SK-N-SH treated with all-trans-retinoic acid at 6 μM for 48 hours (cell line): Measurements from ENCODE around the gene CXorf66.

Experiments
- ATAC-seq: fragments of 200-7000 bp; cut with Tn5 transposase; 3 replicates; pipeline ENCODE4 v1.9.1; 2020; ENCODE audit warnings: mild to moderate bottlenecking, moderate library complexity
- ARNTL ChIP-seq: fragments of 450-650 bp; formaldehyde crosslinking; IDR thresholded peaks from 2 replicates; pipeline ENCODE4 v1.5.0; 2020; ENCODE audit warnings: low read depth, mild to moderate bottlenecking, moderate library complexity, borderline replicate concordance
- BACH2 ChIP-seq: fragments of 250-450 bp; sonication (Bioruptor Pico); IDR thresholded peaks from 2 replicates; pipeline ENCODE4 v1.9.0; 2021; ENCODE audit warnings: mild to moderate bottlenecking, borderline replicate concordance
- CREB5 ChIP-seq: fragments of 250-450 bp; sonication (Bioruptor Pico); IDR thresholded peaks from 2 replicates; pipeline ENCODE4 v1.5.1; 2020; ENCODE audit warnings: low read depth, mild to moderate bottlenecking, moderate library complexity
- CSDC2 ChIP-seq: fragments of 250-450 bp; sonication (Bioruptor Pico); IDR thresholded peaks from 2 replicates; pipeline ENCODE4 v1.5.0; 2020; ENCODE audit warnings: mild to moderate bottlenecking, moderate library complexity
- GLIS3 ChIP-seq: fragments of 250-450 bp; sonication (Bioruptor Pico); IDR thresholded peaks from 2 replicates; pipeline ENCODE4 v1.5.0; 2020; ENCODE audit warnings: mild to moderate bottlenecking, moderate library complexity
- ISL1 ChIP-seq: fragments of 250-450 bp; sonication (Bioruptor Pico); IDR thresholded peaks from 2 replicates; pipeline ENCODE4 v2.1.2; 2022; ENCODE audit warnings: mild to moderate bottlenecking, moderate library complexity
- OSR1 ChIP-seq: fragments of 250-450 bp; sonication (Bioruptor Pico); IDR thresholded peaks from 2 replicates; pipeline ENCODE4 v1.8.0; 2022; ENCODE audit warnings: moderate library complexity, mild to moderate bottlenecking, inconsistent platforms
- PATZ1 ChIP-seq: fragments of 250-450 bp; sonication (Bioruptor Pico); IDR thresholded peaks from 2 replicates; pipeline ENCODE4 v1.8.0; 2020; ENCODE audit warnings: mild to moderate bottlenecking, moderate library complexity, borderline replicate concordance
- POU6F1 ChIP-seq: fragments of 250-450 bp; sonication (Bioruptor Pico); IDR thresholded peaks from 2 replicates; pipeline ENCODE4 v1.8.0; 2021; ENCODE audit warnings: low read depth, mild to moderate bottlenecking, moderate library complexity, borderline replicate concordance
- PPARA ChIP-seq: fragments of 250-450 bp; sonication (Bioruptor Pico); IDR thresholded peaks from 2 replicates; pipeline ENCODE4 v1.5.0; 2020; ENCODE audit warnings: mild to moderate bottlenecking, borderline replicate concordance
- RARB ChIP-seq: fragments of 250-450 bp; sonication (Bioruptor Pico); IDR thresholded peaks from 2 replicates; pipeline ENCODE4 v1.8.0; 2021; ENCODE audit warnings: mild to moderate bottlenecking, moderate library complexity
- TCF4 ChIP-seq: fragments of 250-450 bp; sonication (Bioruptor Pico); IDR thresholded peaks from 2 replicates; pipeline ENCODE4 v1.8.0; 2021; ENCODE audit warnings: mild to moderate bottlenecking, moderate library complexity, borderline replicate concordance
- TOX ChIP-seq: fragments of 250-450 bp; sonication (Bioruptor Pico); IDR thresholded peaks from 2 replicates; pipeline ENCODE4 v1.8.0; 2021; ENCODE audit warnings: mild to moderate bottlenecking, moderate library complexity, borderline replicate concordance
- TSHZ2 ChIP-seq: fragments of 250-450 bp; sonication (Bioruptor Pico); IDR thresholded peaks from 2 replicates; pipeline ENCODE4 v1.5.0; 2020; ENCODE audit warnings: mild to moderate bottlenecking, moderate library complexity
- ZC3H10 ChIP-seq: fragments of 250-450 bp; sonication (Bioruptor Pico); IDR thresholded peaks from 2 replicates; pipeline ENCODE4 v1.5.1; 2021; ENCODE audit warnings: mild to moderate bottlenecking, moderate library complexity
- ZFP3 ChIP-seq: fragments of 250-450 bp; sonication (Bioruptor Pico); IDR thresholded peaks from 2 replicates; pipeline ENCODE4 v1.5.0; 2020; ENCODE audit warnings: mild to moderate bottlenecking, moderate library complexity
- ZFP30 ChIP-seq: fragments of 450-650 bp; formaldehyde crosslinking; IDR thresholded peaks from 2 replicates; pipeline ENCODE4 v1.5.0; 2022; ENCODE audit warnings: mild to moderate bottlenecking, moderate library complexity
- ZNF565 ChIP-seq: fragments of 450-650 bp; formaldehyde crosslinking; conservative IDR thresholded peaks from 2 replicates; pipeline ENCODE4 v1.5.0; 2020; ENCODE audit warnings: low read depth, mild to moderate bottlenecking, moderate library complexity
- ZNF70 ChIP-seq: fragments of 450-650 bp; formaldehyde crosslinking; IDR thresholded peaks from 2 replicates; pipeline ENCODE4 v1.5.0; 2020; ENCODE audit warnings: mild to moderate bottlenecking, moderate library complexity
- ZNF8 ChIP-seq: fragments of 450-650 bp; formaldehyde crosslinking; IDR thresholded peaks from 2 replicates; pipeline ENCODE4 v1.5.0; 2020; ENCODE audit warnings: mild to moderate bottlenecking, moderate library complexity

Gene CXorf66

GRCh38 chrX:139971394-139971749 lies 6.1 kb upstream of the CXorf66 start:
- no peak for ATAC-seq
- TF ChIP-seq BACH2 (CRISPR knock-in tag) (no peak), ZFP30 (CRISPR knock-in tag) (no peak), ZNF565 (no peak), TCF4 (CRISPR knock-in tag) (no peak), GLIS3 (CRISPR knock-in tag) (no peak), TOX (CRISPR knock-in tag) (no peak), CREB5 (CRISPR knock-in tag) (no peak), RARB (CRISPR knock-in tag) (no peak), PPARA (CRISPR knock-in tag) (no peak), POU6F1 (CRISPR knock-in tag) (no peak), PATZ1 (no peak), ZFP3 (no peak), ISL1 (CRISPR knock-in tag) (no peak), ZNF8 (CRISPR knock-in tag) (no peak), ARNTL (no peak), TSHZ2 (CRISPR knock-in tag) (no peak), OSR1 (CRISPR knock-in tag) (no peak), ZC3H10 (CRISPR knock-in tag) (no peak)
- TF ChIP-seq, all 23 proteins: peak for 0

- ATAC-seq = no peak
- no peak for TF ChIP-seq ZNF70 (CRISPR knock-in tag)
- no peak for TF ChIP-seq CREB5 (CRISPR knock-in tag)
- no peak for TF ChIP-seq TOX (CRISPR knock-in tag)
- no peak for TF ChIP-seq PPARA (CRISPR knock-in tag)
- no peak for TF ChIP-seq ZFP3
- no peak for TF ChIP-seq ISL1 (CRISPR knock-in tag)
- TF ChIP-seq PATZ1 = no peak
- no peak for TF ChIP-seq CSDC2 (CRISPR knock-in tag)
- TF ChIP-seq, all 23 proteins: peak for 0
Observed at GRCh38 chrX:139969286-139969685, 4.0 kb upstream of the CXorf66 start.

GRCh38 chrX:139967750-139968149 lies 2.4 kb upstream of the CXorf66 start:
- TF ChIP-seq ZFP3 (no peak), ZNF8 (CRISPR knock-in tag) (no peak), CREB5 (CRISPR knock-in tag) (no peak), BACH2 (CRISPR knock-in tag) (no peak), ISL1 (CRISPR knock-in tag) (no peak), TOX (CRISPR knock-in tag) (no peak), POU6F1 (CRISPR knock-in tag) (no peak)
- ATAC-seq = no peak
